Transverse colon (tissue), 4 donors: ENCODE measurements around the gene OBSL1. TPM values are rescaled to one million over a fixed set of nuclear protein-coding genes. Genes with fewer than 3 reads are reported as not detected.

Experiments used
- DNase-seq: peaks from one replicate; pipeline ENCODE4 v3.0.0-alpha.2; 2019
- H3K27ac ChIP-seq, 4 donors: fragments of 200-600 bp; sonication (generic); 2 replicates each; pipeline ENCODE4 v1.5.1; 2016 to 2018; ENCODE audit warnings: inconsistent platforms in 4 of 4
- H3K27me3 ChIP-seq: fragments of 200-600 bp; sonication (generic); 2 replicates; pipeline ENCODE4 v1.5.1; 2017; ENCODE audit warnings: inconsistent platforms
- H3K36me3 ChIP-seq, 4 donors: fragments of 200-600 bp; sonication (generic); 2 replicates each; pipeline ENCODE4 v1.5.1; 2017 to 2019; ENCODE audit warnings: inconsistent platforms in 4 of 4
- H3K4me1 ChIP-seq, 4 donors: fragments of 200-600 bp; sonication (generic); 2 replicates each; pipeline ENCODE4 v1.5.1; 2017 to 2020; ENCODE audit warnings: inconsistent platforms in 4 of 4
- H3K4me3 ChIP-seq, 4 donors: fragments of 200-600 bp; sonication (generic); 1 replicate in 1 of 4; 2 replicates in 3 of 4; pipeline versions ENCODE4 v1.5.1 to v1.6.1; 2017 to 2019; ENCODE audit warnings: inconsistent platforms in 4 of 4
- H3K9me3 ChIP-seq, 2 donors: fragments of 200-600 bp; sonication (generic); 2 replicates each; pipeline ENCODE4 v1.5.1; 2017 to 2019; ENCODE audit warnings: inconsistent platforms in 2 of 2
- CTCF ChIP-seq, 5 experiments: fragments of 200-600 bp in 3 of 5; fragments of 450-650 bp in 2 of 5; sonication (generic) in 3 of 5; IDR thresholded peaks; 1 replicate in 2 of 5; 2 replicates in 3 of 5; pipeline ENCODE4 v1.5.1; 2016 to 2017; ENCODE audit warnings: antibody characterized with exemption in 5 of 5, inconsistent platforms in 3 of 5, mild to moderate bottlenecking in 2 of 5, moderate library complexity in 1 of 5
- EP300 ChIP-seq: sonication (generic); formaldehyde crosslinking; IDR thresholded peaks from one replicate; pipeline ENCODE4 v1.6.1; 2017; ENCODE audit warnings: antibody characterized with exemption, low read depth
- POLR2A ChIP-seq: fragments of 450-650 bp; IDR thresholded peaks from one replicate; pipeline ENCODE4 v1.6.1; 2016; ENCODE audit warnings: antibody characterized with exemption, mild to moderate bottlenecking, moderate library complexity
- POLR2AphosphoS5 ChIP-seq, 3 donors: sonication (generic); formaldehyde crosslinking; IDR thresholded peaks; one replicate each; pipeline ENCODE4 v1.6.1; 2016; ENCODE audit warnings: antibody characterized with exemption in 3 of 3
- WGBS, 2 donors: methylation state at CpG; one replicate each; pipeline ENCODE4 v1.1.5; 2018; ENCODE audit warnings: low coverage in 1 of 2; 5-methylcytosine and 5-hydroxymethylcytosine counted together
- in situ Hi-C, 4 donors: fragments of 200-750 bp; cut with MboI; loops; one replicate each; pipeline versions ENCODE4 v1.15.0 to v1.15.1; 2017; ENCODE audit warnings: low sequenced_read_pairs in 3 of 4, low pct_ligation_motif_present in 1 of 4, low pct_unique_long_range_greater_than_20kb in 1 of 4
- intact Hi-C: fragments of 100-400 bp; cut with DNase I; formaldehyde crosslinking; loops from one replicate; pipeline ENCODE4 v1.15.1; 2023; ENCODE audit warnings: low total_unique reads
- total RNA-seq, 4 donors: library from RNA; depleted of rRNA; stranded (reverse); fragments of >200 nt; gene quantifications; one replicate each; pipeline ENCODE4 v1.1.0, GENCODE V29; 2016

OBSL1 gene
- total RNA-seq, 4 donors from 2014 or later, result 18.1 to 57.2 (median 19.0) TPM

GRCh38 chr2:219575566-219576504 lies 4.5 kb upstream of the OBSL1 start:
- no peak for TF ChIP-seq POLR2A
- no peak for TF ChIP-seq EP300
- TF ChIP-seq POLR2AphosphoS5 (IDR thresholded peaks at IDR 0.05), result no peak
- TF ChIP-seq CTCF (IDR thresholded peaks at IDR 0.05), result no peak
- no peak for DNase-seq
- in situ Hi-C loops, result no loop called here
- Histone ChIP-seq H3K27me3 (peaks cover 30% of the 10 kb centered on the region), H3K4me3 (no peak overlapping the region), H3K27ac (no peak overlapping the region), H3K9me3 (no peaks in the 10 kb centered on the region), H3K36me3 (no peaks in the 10 kb centered on the region), H3K4me1 (peaks cover 0 to 6% (median 4%) of the 10 kb centered on the region in 4 donors)
- 85 to 86% methylated on average over 2 to 6 of the region's 6 CpGs for WGBS, 2 donors
- intact Hi-C loops, result no loop called here

GRCh38 chr2:219574484-219575311 lies 3.4 kb upstream of the OBSL1 start:
- peaks cover 40% of the 10 kb centered on the region for H3K27me3 ChIP-seq
- no peak for DNase-seq
- TF ChIP-seq EP300 (no peak), POLR2A (no peak)
- WGBS, 2 donors, result 40 to 81% methylated on average over 1 to 21 of the region's 22 CpGs
- H3K27ac ChIP-seq, result no peak overlapping the region
- in situ Hi-C loops, result no loop called here
- intact Hi-C loops, result no loop called here
- H3K9me3 ChIP-seq, result no peaks in the 10 kb centered on the region
- H3K4me3 ChIP-seq, result no peak overlapping the region
- no peaks in the 10 kb centered on the region for H3K36me3 ChIP-seq
- H3K4me1 ChIP-seq, result peaks cover 3 to 17% (median 7%) of the 10 kb centered on the region in 4 donors

GRCh38 chr2:219573166-219573565 lies 1.8 kb upstream of the OBSL1 start:
- intact Hi-C loops, result no loop called here
- 70 to 81% methylated on average over 2 to 5 of the region's 5 CpGs for WGBS, 2 donors

GRCh38 chr2:219572237-219573001 lies 1.1 kb upstream of the OBSL1 start, which contains the start of gene INHA:
INHA (plus strand) TSS chr2:219572310; CDS start chr2:219572375, 65 bp downstream.
- in situ Hi-C loops, result no loop called here
- H3K27me3 ChIP-seq, result peaks cover 37% of the 10 kb centered on the region
- 80 to 84% methylated on average over 1 to 13 of the region's 13 CpGs for WGBS, 2 donors
- H3K9me3 ChIP-seq, result no peaks in the 10 kb centered on the region
- DNase-seq, result no peak
- peak within 1 kb of the TSS; percentile 65 to 90 (median 81) for H3K27ac ChIP-seq
- no peak for TF ChIP-seq POLR2A
- TF ChIP-seq CTCF (IDR thresholded peaks at IDR 0.05), result no peak
- TF ChIP-seq EP300, result no peak
- TF ChIP-seq POLR2AphosphoS5 (IDR thresholded peaks at IDR 0.05), result no peak
- no peaks in the 10 kb centered on the region for H3K36me3 ChIP-seq
- peak within 1 kb of the TSS; percentile 53 to 74 (median 57) for H3K4me3 ChIP-seq
- peaks cover 3 to 17% (median 8%) of the 10 kb centered on the region in 4 donors for H3K4me1 ChIP-seq
- intact Hi-C loops, result no loop called here

More at GRCh38 chr2:219573166-219573565, 1.8 kb upstream of the OBSL1 start:
- H3K27ac ChIP-seq, result no peak overlapping the region
- in situ Hi-C loops, result no loop called here
- H3K4me3 ChIP-seq, result no peak overlapping the region
- peaks cover 3 to 17% (median 8%) of the 10 kb centered on the region in 4 donors for H3K4me1 ChIP-seq
- DNase-seq, result no peak
- H3K27me3 ChIP-seq, result peaks cover 40% of the 10 kb centered on the region
- TF ChIP-seq POLR2AphosphoS5 (IDR thresholded peaks at IDR 0.05), result no peak
- no peak for TF ChIP-seq POLR2A
- no peak for TF ChIP-seq EP300
- no peaks in the 10 kb centered on the region for H3K36me3 ChIP-seq
- H3K9me3 ChIP-seq, result no peaks in the 10 kb centered on the region
